IMR-90 (cell line): ENCODE results near the gene TBC1D28. TPM values are rescaled to one million over a fixed set of nuclear protein-coding genes. Genes with fewer than 3 reads are reported as not detected.
"Not testable (repeated sequence)": the region's sequence is repeated elsewhere in the genome, so short reads cannot be mapped to it uniquely, and the experiment has no call there.

Experiments used
- ATAC-seq: fragments of 200-7000 bp; cut with Tn5 transposase; 2 replicates; pipeline ENCODE4 v1.9.1; 2020; ENCODE audit warnings: low read depth, mild to moderate bottlenecking, moderate library complexity
- Bru-seq: library from RNA; stranded (reverse); fragments of 400-500 nt; gene quantifications from one replicate; lab custom pipeline; 2021; lab: Mats Ljungman, UMichigan
- BruChase-seq, 2 experiments: library from RNA; stranded (reverse); fragments of 400-500 nt; gene quantifications; one replicate each; lab custom pipeline; 2021; lab: Mats Ljungman, UMichigan
- BruUV-seq: library from RNA; stranded (reverse); fragments of 400-500 nt; replicated peaks from 2 replicates; lab custom pipeline; 2021; lab: Mats Ljungman, UMichigan
- CTCF ChIA-PET: fragments of 300-600 bp; formaldehyde crosslinking; extraction: SDS; loops from one replicate; lab custom pipeline; 2021; ENCODE audit warnings: antibody characterized with exemption; lab: Yijun Ruan, JAX
- POLR2A ChIA-PET: fragments of 300-600 bp; sonication (Branson Sonifier 250); formaldehyde crosslinking; loops from one replicate; lab custom pipeline; 2022; ENCODE audit warnings: antibody characterized with exemption; ENCODE audit not compliant: unreplicated experiment; lab: Charles Lee
- DNase-seq: peaks from one replicate; pipeline ENCODE4 v3.0.0; 2013
- H2AFZ ChIP-seq: replicated peaks from 2 replicates; pipeline ENCODE3; 2013; ENCODE audit warnings: low read length, mild to moderate bottlenecking; ENCODE audit not compliant: poor library complexity
- H2AK5ac ChIP-seq: 2 replicates; pipeline ENCODE4 v1.6.1; 2013; ENCODE audit warnings: low read depth, low read length, inconsistent platforms
- H2AK9ac ChIP-seq: replicated peaks from 2 replicates; pipeline ENCODE3; 2013; ENCODE audit warnings: mild to moderate bottlenecking, low read depth, low read length, moderate library complexity; ENCODE audit not compliant: poor library complexity
- H2BK120ac ChIP-seq: 2 replicates; pipeline ENCODE4 v1.6.1; 2013; ENCODE audit warnings: low read depth, low read length, inconsistent platforms
- H2BK15ac ChIP-seq: 3 replicates; pipeline ENCODE4 v1.6.1; 2013; ENCODE audit warnings: low read depth, low read length, inconsistent platforms
- H2BK20ac ChIP-seq: 2 replicates; pipeline ENCODE4 v1.6.1; 2013; ENCODE audit warnings: low read depth, mild to moderate bottlenecking, inconsistent platforms, low read length, moderate library complexity
- H2BK5ac ChIP-seq: 2 replicates; pipeline ENCODE4 v1.6.1; 2013; ENCODE audit warnings: mild to moderate bottlenecking, low read depth, low read length, inconsistent platforms; ENCODE audit not compliant: poor library complexity, severe bottlenecking
- H3K14ac ChIP-seq: replicated peaks from 2 replicates; pipeline ENCODE4 v1.6.1; 2013; ENCODE audit warnings: low read depth, low read length, inconsistent platforms
- H3K18ac ChIP-seq: 2 replicates; pipeline ENCODE4 v1.6.1; 2013; ENCODE audit warnings: low read depth, low read length, control low read depth
- H3K23ac ChIP-seq: 2 replicates; pipeline ENCODE4 v1.6.1; 2013; ENCODE audit warnings: low read depth, low read length, inconsistent platforms
- H3K27ac ChIP-seq: 2 replicates; pipeline ENCODE4 v1.5.1; 2013; ENCODE audit warnings: mild to moderate bottlenecking, control low read depth, low read length; ENCODE audit not compliant: insufficient read depth
- H3K27me3 ChIP-seq: 2 replicates; pipeline ENCODE4 v1.6.1; 2013; ENCODE audit warnings: low read length; ENCODE audit not compliant: control insufficient read depth, insufficient read depth
- H3K36me3 ChIP-seq: 2 replicates; pipeline ENCODE4 v1.6.1; 2013; ENCODE audit warnings: low read length, mixed read lengths; ENCODE audit not compliant: control insufficient read depth, insufficient read depth
- H3K4ac ChIP-seq: 2 replicates; pipeline ENCODE4 v1.6.1; 2013; ENCODE audit warnings: low read depth, low read length, inconsistent platforms
- H3K4me1 ChIP-seq: 2 replicates; pipeline ENCODE4 v1.6.1; 2013; ENCODE audit warnings: low read length, mixed read lengths; ENCODE audit not compliant: control insufficient read depth, insufficient read depth
- H3K4me2 ChIP-seq: 2 replicates; pipeline ENCODE4 v1.6.1; 2013; ENCODE audit warnings: low read depth, mild to moderate bottlenecking, control low read depth, low read length, moderate library complexity
- H3K4me3 ChIP-seq: 2 replicates; pipeline ENCODE4 v1.5.1; 2013; ENCODE audit warnings: low read depth, mild to moderate bottlenecking, control low read depth, low read length, moderate library complexity; ENCODE audit not compliant: insufficient read depth
- H3K56ac ChIP-seq: 2 replicates; pipeline ENCODE4 v1.6.1; 2013; ENCODE audit warnings: low read length, inconsistent platforms; ENCODE audit not compliant: insufficient read depth; ENCODE audit errors: extremely low read depth
- H3K79me1 ChIP-seq, 2 experiments: 2 replicates each; pipeline ENCODE4 v1.6.1; 2013; ENCODE audit warnings: low read length in 2 of 2, inconsistent platforms in 1 of 2, low read depth in 1 of 2
- H3K9ac ChIP-seq: 2 replicates; pipeline ENCODE4 v1.6.1; 2013; ENCODE audit warnings: low read depth, low read length, control low read depth
- H3K9me1 ChIP-seq: 2 replicates; pipeline ENCODE4 v1.6.1; 2013; ENCODE audit warnings: low read length, inconsistent platforms; ENCODE audit not compliant: insufficient read depth
- H3K9me3 ChIP-seq: 2 replicates; pipeline ENCODE4 v1.6.1; 2013; ENCODE audit warnings: low read length; ENCODE audit not compliant: control insufficient read depth, insufficient read depth
- H4K20me1 ChIP-seq: 2 replicates; pipeline ENCODE4 v1.6.1; 2013; ENCODE audit warnings: low read length, inconsistent platforms; ENCODE audit not compliant: insufficient read depth
- H4K5ac ChIP-seq: 2 replicates; pipeline ENCODE4 v1.6.1; 2013; ENCODE audit warnings: mild to moderate bottlenecking, low read depth, low read length, control low read depth
- H4K8ac ChIP-seq, 2 experiments: 2 replicates each; pipeline ENCODE4 v1.6.1; 2013; ENCODE audit warnings: low read depth in 2 of 2, low read length in 2 of 2, control low read depth in 1 of 2, inconsistent platforms in 1 of 2
- H4K91ac ChIP-seq: 2 replicates; pipeline ENCODE4 v1.6.1; 2013; ENCODE audit warnings: low read depth, low read length, inconsistent platforms; ENCODE audit not compliant: insufficient read depth
- WGBS, 2 experiments: methylation state at CpG; one replicate each; pipeline versions ENCODE4 v1.1.5 to v1.1.7; 2013; ENCODE audit warnings: missing lambda C conversion rate in 2 of 2; ENCODE audit not compliant: insufficient read length in 1 of 2; ENCODE audit errors: extremely low coverage in 2 of 2; 5-methylcytosine and 5-hydroxymethylcytosine counted together
- dilution Hi-C: fragments of 300-500 bp; cut with HindIII; formaldehyde crosslinking; loops from one replicate; pipeline ENCODE4 v1.14.3; 2018; ENCODE audit warnings: low sequenced_read_pairs; ENCODE audit not compliant: unreplicated experiment
- in situ Hi-C: fragments of 300-500 bp; cut with MboI; formaldehyde crosslinking; loops from 3 replicates; pipeline ENCODE4 v1.14.3; 2019; ENCODE audit warnings: low sequenced_read_pairs, inconsistent platforms, mixed read lengths
- intact Hi-C: fragments of 100-400 bp; cut with micrococcal nuclease; formaldehyde crosslinking; loops from 2 replicates; pipeline ENCODE4 v1.10.0; 2022
- long read RNA-seq: library from polyadenylated mRNA; unstranded; transcript quantifications from one replicate; pipeline ENCODE4 v2.0.0, GENCODE V29; 2021; ENCODE audit not compliant: unreplicated experiment
- polyA plus RNA-seq, 3 experiments: library from polyadenylated mRNA; depleted of rRNA; stranded (reverse); fragments of >200 nt; gene quantifications; 2 replicates each; pipeline ENCODE4 v1.2.3, GENCODE V29; 2012; ENCODE audit warnings: low replicate concordance in 1 of 3
- total RNA-seq: library from RNA; depleted of rRNA; stranded (reverse); fragments of >200 nt; gene quantifications from 2 replicates; pipeline ENCODE4 v1.2.3, GENCODE V29; 2012; rRNA removed

Gene TBC1D28
- total RNA-seq (not detected in 2 replicates), polyA plus RNA-seq (2012; rRNA removed) (not detected in 2 replicates), Bru-seq, nascent RNA (not detected), BruChase-seq, experiment 1, labeled RNA remaining after a 6-hour chase (not detected), BruChase-seq, experiment 2, labeled RNA remaining after a 2-hour chase (not detected)
- polyA plus RNA-seq (2012; cell fraction: cytosol; rRNA removed): not detected in 2 replicates
- 0.02 TPM in 1 of 2 replicates, not detected in the other for polyA plus RNA-seq (2012; cell fraction: nucleus; rRNA removed; ENCODE audit: low replicate concordance)
- long read RNA-seq: 0 reads

GRCh38 chr17:18644291-18644690 lies at the start of gene TBC1D28:
Gene TBC1D28, minus strand, starts transcription at chr17:18644391. Its CDS starts 3,039 bp downstream, at chr17:18641352.
- H2AK5ac ChIP-seq, in situ Hi-C loops, H3K9ac ChIP-seq, DNase-seq, H2AK9ac ChIP-seq, H3K27me3 ChIP-seq, H3K9me3 ChIP-seq, H3K27ac ChIP-seq, H3K56ac ChIP-seq, H2BK15ac ChIP-seq, H2AFZ ChIP-seq, H3K79me1 ChIP-seq, POLR2A ChIA-PET, H3K4me3 ChIP-seq, H4K5ac ChIP-seq, H3K4ac ChIP-seq, CTCF ChIA-PET, H3K9me1 ChIP-seq, H2BK120ac ChIP-seq, H3K23ac ChIP-seq, BruUV-seq, H3K14ac ChIP-seq, H2BK5ac ChIP-seq, H2BK20ac ChIP-seq, H4K8ac ChIP-seq, H3K4me2 ChIP-seq, H3K4me1 ChIP-seq, H4K20me1 ChIP-seq, H3K36me3 ChIP-seq, ATAC-seq, H3K18ac ChIP-seq, H4K91ac ChIP-seq, intact Hi-C loops, dilution Hi-C loops: not testable (repeated sequence)
- no CpG with 5 or more reads among the region's 9 CpGs for WGBS, 2 experiments

DNA sequence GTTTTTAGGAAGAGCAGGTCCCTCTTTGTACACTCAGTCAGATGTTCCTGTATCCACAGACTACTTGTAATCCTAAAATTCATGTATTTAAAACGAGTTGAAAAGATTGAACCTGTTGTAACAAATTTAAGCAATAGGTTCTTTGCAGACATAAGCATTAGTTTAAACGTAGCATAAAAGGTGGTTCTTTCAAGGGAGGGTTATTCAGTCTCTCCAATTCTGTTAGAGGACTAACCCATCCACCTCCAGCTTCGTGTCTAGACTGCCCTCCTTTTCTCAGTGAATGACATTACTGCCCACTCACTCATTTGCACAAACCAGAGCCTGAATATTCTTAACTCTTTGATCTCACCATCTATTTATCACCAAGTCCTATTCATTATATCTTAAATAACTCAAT lies 38.5 kb upstream of the TBC1D28 start:
- H3K27me3 ChIP-seq, H4K20me1 ChIP-seq, H3K36me3 ChIP-seq, DNase-seq, H3K56ac ChIP-seq, H3K9me3 ChIP-seq, H2BK15ac ChIP-seq, H3K79me1 ChIP-seq, H3K9me1 ChIP-seq, H4K91ac ChIP-seq, H2AK9ac ChIP-seq, H2BK120ac ChIP-seq, H3K4ac ChIP-seq, H2BK20ac ChIP-seq, in situ Hi-C loops, H2AFZ ChIP-seq, H3K23ac ChIP-seq, H3K14ac ChIP-seq, H3K27ac ChIP-seq, H3K18ac ChIP-seq, POLR2A ChIA-PET, H3K9ac ChIP-seq, H2AK5ac ChIP-seq, H3K4me1 ChIP-seq, dilution Hi-C loops, BruUV-seq, CTCF ChIA-PET, H2BK5ac ChIP-seq, intact Hi-C loops: not testable (repeated sequence)
- H3K4me3 ChIP-seq: peak overlapping the region; percentile 46; the same call in 1 of the 2 replicates
- peak overlapping the region; percentile 64 for H3K4me2 ChIP-seq
- peak; percentile 2; the same call in 1 of the 2 replicates for ATAC-seq
- H4K5ac ChIP-seq: 0 out of 2 replicates have a peak overlapping the region, but pooled peaks have one; percentile 53
- WGBS, 2 experiments: no CpG with 5 or more reads among the region's 3 CpGs
- H4K8ac ChIP-seq: peak overlapping the region; percentile 35; a peak in 1 of 4 replicates
